Heart right ventricle (tissue), 16 donors: ENCODE results near the gene LCE1B. TPM values are rescaled to one million over a fixed set of nuclear protein-coding genes. Genes with fewer than 3 reads are reported as not detected.

Experiments
- ATAC-seq, 8 donors: fragments of 200-7000 bp; cut with Tn5 transposase; one replicate each; pipeline ENCODE4 v1.9.1; 2020; ENCODE audit warnings: mild to moderate bottlenecking in 8 of 8, moderate library complexity in 8 of 8, moderate number of reproducible peaks in 1 of 8
- DNase-seq, 2 donors: peaks; one replicate each; pipeline ENCODE4 v3.0.0-alpha.2; 2020
- H3K27ac ChIP-seq, 10 donors: fragments of 200-600 bp; sonication (generic) in 2 of 10; one replicate each; pipeline versions ENCODE4 v1.5.0 to v1.8.0; 2020 to 2022; ENCODE audit warnings: mild to moderate bottlenecking in 3 of 10
- H3K27me3 ChIP-seq, 7 donors: fragments of 200-600 bp; one replicate each; pipeline ENCODE4 v1.8.0; 2021 to 2022; ENCODE audit warnings: mild to moderate bottlenecking in 2 of 7
- H3K36me3 ChIP-seq, 9 donors: fragments of 200-600 bp; sonication (generic) in 1 of 9; one replicate each; pipeline versions ENCODE4 v1.5.0 to v1.8.0; 2020 to 2022; ENCODE audit warnings: mild to moderate bottlenecking in 2 of 9
- H3K4me1 ChIP-seq, 9 donors: fragments of 200-600 bp; sonication (generic) in 1 of 9; one replicate each; pipeline versions ENCODE4 v1.5.0 to v1.8.0; 2020 to 2022; ENCODE audit warnings: mild to moderate bottlenecking in 4 of 9
- H3K4me3 ChIP-seq, 10 donors: fragments of 200-600 bp; sonication (generic) in 2 of 10; one replicate each; pipeline versions ENCODE4 v1.5.0 to v1.8.0; 2020 to 2022; ENCODE audit warnings: mild to moderate bottlenecking in 7 of 10, moderate library complexity in 2 of 10
- H3K9me3 ChIP-seq, 11 donors: fragments of 200-600 bp in 10 of 11; sonication (generic) in 2 of 11; one replicate each; pipeline versions ENCODE4 v1.5.0 to v1.8.0; 2013 to 2022; ENCODE audit warnings: mild to moderate bottlenecking in 2 of 11, control low read depth in 1 of 11, moderate library complexity in 1 of 11
- WGBS, 2 donors: extraction: QIAGEN DNeasy Blood & Tissue Kit; methylation state at CpG; one replicate each; pipeline ENCODE4 v1.1.7; 2013; ENCODE audit warnings: inconsistent platforms in 1 of 2; 5-methylcytosine and 5-hydroxymethylcytosine counted together
- intact Hi-C, 10 donors: fragments of 100-400 bp; cut with DNase I; formaldehyde crosslinking; loops; one replicate each; pipeline versions ENCODE4 v1.11.1 to v1.14.2; 2022
- long read RNA-seq, 3 donors: library from polyadenylated mRNA; unstranded; transcript quantifications; one replicate each; pipeline ENCODE4 v2.0.0, GENCODE V29; 2020 to 2021
- polyA plus RNA-seq, 2 donors: library from polyadenylated mRNA; stranded (reverse); fragments of 200-250 nt; gene quantifications; one replicate each; pipeline ENCODE4 v1.2.3, GENCODE V29; 2013
- total RNA-seq, 10 donors: library from RNA; stranded (reverse); fragmentation: NEBNext Ultra II Directional in 3 of 10; extraction: Animal tissue kit (Norgen Biotek cat#: 25700) in 3 of 10; gene quantifications; one replicate each; pipeline versions ENCODE4 v1.2.1 to v1.2.4, GENCODE V29; 2021 to 2023
- TF ChIP-seq, protein P1 (sequence below), 9 donors: fragments of 200-600 bp; sonication (generic) in 2 of 9; IDR thresholded peaks; one replicate each; pipeline versions ENCODE4 v1.5.0 to v1.8.0; 2021 to 2022; ENCODE audit warnings: antibody characterized with exemption in 9 of 9, mild to moderate bottlenecking in 5 of 9, moderate library complexity in 1 of 9
- donor health status: Arrhythmogenic right ventricular cardiomyopathy.
- donor health status: ischemic (EF 13 %, LVEDD 7.1; RV severe dilation, severe dysfunction).
- donor health status: healthy with polysubstance abuse.
- donor health status: DM: no; HTN: yes; CAD: no.
- donor health status: DM: no; HTN: no; CAD: no.
- donor health status: ischemic (EF 25% LVEDD 6.9; RV normal size, moderate dysfunction).
- donor health status: ischemic (EF 25% LVEDD 5.7; RV mildly dilated, moderate dysfunction).
- donor health status: healthy.
- donor health status: DM: yes; HTN: yes; CAD: no.
- donor health status: Ischemic cardiomyopathy.
- donor health status: ischemic (EF 35%, LVEDD 5.7; RV mildly dilated, moderate dysfunction).
- donor health status: nonischemic (EF 11% LVEDD 7.7; RV severe dilation, severe dysfunction).
- donor health status: DM: yes; HTN: yes; CAD: no.
- donor health status: PGD.
- donor health status: ischemic (EF 29% LVEDD 5.4; RV normal size, mild dysfunction).
- donor health status: nonischemic (EF 23%, LVEDD 6.1; RV moderate dilation, normal function).

Gene LCE1B
- total RNA-seq (not detected), polyA plus RNA-seq (not detected)
- long read RNA-seq, donor 1 = 0 reads
- long read RNA-seq, donor 2 = 0 reads
- long read RNA-seq, donor 3 = 0 reads

GRCh38 chr1:152811671-152812070, at the start of gene LCE1B:
Gene LCE1B, plus strand, starts transcription at chr1:152811971. Its CDS starts 476 bp downstream, at chr1:152812447.
- H3K4me3 ChIP-seq = no peak within 1 kb of the TSS
- no peak for ATAC-seq
- peaks cover 0 to 8% (median 0%) of the 10 kb centered on the region in 7 donors for H3K27me3 ChIP-seq
- no peaks in the 10 kb centered on the region for H3K36me3 ChIP-seq
- H3K4me1 ChIP-seq = no peaks in the 10 kb centered on the region
- H3K9me3 ChIP-seq = peaks cover 0 to 10% (median 0%) of the 10 kb centered on the region in 11 donors
- WGBS, 2 donors = 59 to 94% methylated on average over 2 of the region's 2 CpGs
- TF ChIP-seq, protein P1, sequence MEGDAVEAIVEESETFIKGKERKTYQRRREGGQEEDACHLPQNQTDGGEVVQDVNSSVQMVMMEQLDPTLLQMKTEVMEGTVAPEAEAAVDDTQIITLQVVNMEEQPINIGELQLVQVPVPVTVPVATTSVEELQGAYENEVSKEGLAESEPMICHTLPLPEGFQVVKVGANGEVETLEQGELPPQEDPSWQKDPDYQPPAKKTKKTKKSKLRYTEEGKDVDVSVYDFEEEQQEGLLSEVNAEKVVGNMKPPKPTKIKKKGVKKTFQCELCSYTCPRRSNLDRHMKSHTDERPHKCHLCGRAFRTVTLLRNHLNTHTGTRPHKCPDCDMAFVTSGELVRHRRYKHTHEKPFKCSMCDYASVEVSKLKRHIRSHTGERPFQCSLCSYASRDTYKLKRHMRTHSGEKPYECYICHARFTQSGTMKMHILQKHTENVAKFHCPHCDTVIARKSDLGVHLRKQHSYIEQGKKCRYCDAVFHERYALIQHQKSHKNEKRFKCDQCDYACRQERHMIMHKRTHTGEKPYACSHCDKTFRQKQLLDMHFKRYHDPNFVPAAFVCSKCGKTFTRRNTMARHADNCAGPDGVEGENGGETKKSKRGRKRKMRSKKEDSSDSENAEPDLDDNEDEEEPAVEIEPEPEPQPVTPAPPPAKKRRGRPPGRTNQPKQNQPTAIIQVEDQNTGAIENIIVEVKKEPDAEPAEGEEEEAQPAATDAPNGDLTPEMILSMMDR (IDR thresholded peaks at IDR 0.05) = no peak
- no peak for DNase-seq
- no peak within 1 kb of the TSS for H3K27ac ChIP-seq
- intact Hi-C loops = no loop called here

- intact Hi-C loops = no loop called here
- DNase-seq = no peak
- no peak for ATAC-seq
- TF ChIP-seq, protein P1 (IDR thresholded peaks at IDR 0.05) = no peak
- peaks cover 0 to 7% (median 0%) of the 10 kb centered on the region in 7 donors for H3K27me3 ChIP-seq
- 48 to 49% methylated on average over 8 of the region's 8 CpGs for WGBS, 2 donors
- peaks cover 0 to 3% (median 0%) of the 10 kb centered on the region in 11 donors for H3K9me3 ChIP-seq
- H3K27ac ChIP-seq = no peak overlapping the region
- no peak overlapping the region for H3K4me3 ChIP-seq
- H3K36me3 ChIP-seq = no peaks in the 10 kb centered on the region
- H3K4me1 ChIP-seq = no peaks in the 10 kb centered on the region
Observed at GRCh38 chr1:152768847-152769533, 42.8 kb upstream of the LCE1B start.

DNA sequence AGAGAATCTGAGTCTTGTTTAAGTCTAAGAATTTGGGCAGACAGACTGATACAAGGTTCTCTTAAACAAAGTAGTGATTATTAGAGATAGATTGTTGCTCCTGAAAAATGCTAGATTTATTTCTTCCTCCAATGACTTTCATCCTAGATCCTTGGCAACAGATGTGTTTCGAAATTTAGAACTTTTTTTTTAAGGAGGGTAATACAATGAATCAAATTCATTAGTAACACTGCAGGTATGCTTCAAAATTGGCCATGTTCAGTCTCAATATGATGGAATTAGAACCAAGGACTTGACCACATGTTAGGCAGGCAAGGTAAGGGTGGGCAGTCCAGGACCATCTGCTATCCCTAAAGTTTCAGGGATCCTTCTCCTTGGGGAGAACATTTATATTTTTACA, 41.4 kb upstream of the LCE1B start:
- intact Hi-C loops = no loop called here
- ATAC-seq = no peak
- no peaks in the 10 kb centered on the region for H3K4me1 ChIP-seq
- H3K27me3 ChIP-seq = peaks cover 0 to 7% (median 0%) of the 10 kb centered on the region in 7 donors
- no peak overlapping the region for H3K27ac ChIP-seq
- H3K4me3 ChIP-seq = no peak overlapping the region
- 59 to 74% methylated on average over 1 of the region's 1 CpG for WGBS, 2 donors
- H3K36me3 ChIP-seq = no peaks in the 10 kb centered on the region
- no peak for DNase-seq
- TF ChIP-seq, protein P1 (IDR thresholded peaks at IDR 0.05) = no peak
- peaks cover 0 to 3% (median 0%) of the 10 kb centered on the region in 11 donors for H3K9me3 ChIP-seq

DNA sequence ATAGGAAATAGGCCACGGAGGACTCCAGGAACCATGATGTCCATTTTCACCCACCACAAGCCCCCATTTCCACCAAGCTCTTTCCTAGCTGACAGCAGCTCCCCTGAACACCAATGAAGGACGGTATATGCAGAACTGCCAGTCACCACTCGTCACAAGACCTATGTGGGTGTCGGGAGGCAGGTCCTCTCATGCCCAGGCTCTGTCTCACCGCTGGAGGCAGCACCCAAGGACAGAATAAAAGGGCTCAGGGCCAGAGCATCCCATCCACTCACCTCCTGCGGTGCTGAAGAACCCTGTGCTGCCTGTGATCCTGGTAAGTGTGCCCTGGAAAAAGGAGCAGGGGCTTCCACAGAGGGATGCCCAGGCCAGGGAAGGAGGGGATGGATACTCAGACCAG, 36.9 kb upstream of the LCE1B start, which contains the start of gene LCE1F:
TSS of gene LCE1F (plus strand) at position 266 of the 400 bp plus-strand sequence. CDS start 1,232 bp downstream, outside the sequence.
- intact Hi-C loops = no loop called here

More for the DNA sequence above, 36.9 kb upstream of the LCE1B start, which contains the start of gene LCE1F:
- DNase-seq (no peak), ATAC-seq (no peak)
- 58 to 62% methylated on average over 6 of the region's 6 CpGs for WGBS, 2 donors
- Histone ChIP-seq H3K4me1 (no peaks in the 10 kb centered on the region), H3K9me3 (peaks cover 0 to 6% (median 0%) of the 10 kb centered on the region in 11 donors), H3K4me3 (no peak within 1 kb of the TSS), H3K27me3 (peaks cover 0 to 4% (median 0%) of the 10 kb centered on the region in 7 donors), H3K27ac (no peak within 1 kb of the TSS), H3K36me3 (no peaks in the 10 kb centered on the region)
- TF ChIP-seq, protein P1 (IDR thresholded peaks at IDR 0.05) = no peak
